Panc1 (cell line): ENCODE data around the gene AGAP1. TPM values are rescaled to one million over a fixed set of nuclear protein-coding genes. Genes with fewer than 3 reads are reported as not detected.

Source experiments
- ATAC-seq: fragments of 200-7000 bp; cut with Tn5 transposase; 2 replicates; pipeline ENCODE4 v1.9.1; 2020; ENCODE audit warnings: mild to moderate bottlenecking, moderate library complexity
- BruUV-seq: library from RNA; stranded (reverse); fragments of 400-500 nt; replicated peaks from 2 replicates; lab custom pipeline; 2021; lab: Mats Ljungman, UMichigan
- CTCF ChIA-PET: fragments of 300-600 bp; sonication (Branson Sonifier 250); formaldehyde crosslinking; loops from one replicate; lab custom pipeline; 2022; ENCODE audit warnings: antibody characterized with exemption; lab: Charles Lee
- POLR2A ChIA-PET: fragments of 300-600 bp; sonication (Branson Sonifier 250); formaldehyde crosslinking; loops from one replicate; lab custom pipeline; 2022; ENCODE audit warnings: antibody characterized with exemption; lab: Charles Lee
- DNase-seq: peaks from one replicate; pipeline ENCODE4 v3.0.0-alpha.2; 2010; ENCODE audit warnings: low read depth, low spot score
- H3K27ac ChIP-seq: 2 replicates; pipeline ENCODE4 v1.5.1; 2011; ENCODE audit warnings: mild to moderate bottlenecking, low read length, inconsistent platforms
- H3K27me3 ChIP-seq: fragments of 200-500 bp; sonication (Bioruptor generic); 2 replicates; pipeline ENCODE4 v1.6.0; 2014; ENCODE audit warnings: low read length, inconsistent platforms; ENCODE audit not compliant: control insufficient read depth, insufficient read depth
- H3K36me3 ChIP-seq: fragments of 200-500 bp; sonication (Bioruptor generic); 2 replicates; pipeline ENCODE4 v1.5.1; 2014; ENCODE audit warnings: inconsistent platforms, mild to moderate bottlenecking, low read length, moderate library complexity; ENCODE audit not compliant: control insufficient read depth, insufficient read depth
- H3K4me1 ChIP-seq: 2 replicates; pipeline ENCODE4 v1.5.1; 2011; ENCODE audit warnings: inconsistent platforms, mild to moderate bottlenecking, low read length, moderate library complexity; ENCODE audit not compliant: control insufficient read depth, insufficient read depth
- H3K4me3 ChIP-seq, 2 experiments: 2 replicates each; pipeline ENCODE4 v1.5.1; 2011 to 2012; ENCODE audit warnings: low read depth in 2 of 2, low read length in 2 of 2, mild to moderate bottlenecking in 2 of 2, inconsistent platforms in 1 of 2, moderate library complexity in 1 of 2
- H3K9me3 ChIP-seq: fragments of 200-500 bp; sonication (Bioruptor generic); 2 replicates; pipeline ENCODE4 v1.5.1; 2014; ENCODE audit warnings: low read depth, mild to moderate bottlenecking, inconsistent platforms, low read length, moderate library complexity; ENCODE audit not compliant: control insufficient read depth, insufficient read depth
- CTCF ChIP-seq: fragments of 450-650 bp; IDR thresholded peaks from 2 replicates; pipeline ENCODE4 v1.5.1; 2017; ENCODE audit warnings: mild to moderate bottlenecking
- POLR2AphosphoS5 ChIP-seq: IDR thresholded peaks from 2 replicates; pipeline ENCODE4 v1.6.1; 2012; ENCODE audit warnings: mild to moderate bottlenecking, low read depth, low read length, moderate library complexity
- REST ChIP-seq, 2 experiments: IDR thresholded peaks; 2 replicates each; pipeline ENCODE4 v1.6.1; 2011 to 2012; ENCODE audit warnings: low read depth in 2 of 2, control low read depth in 1 of 2, low read length in 1 of 2, mild to moderate bottlenecking in 1 of 2, moderate library complexity in 1 of 2; ENCODE audit not compliant: insufficient read depth in 1 of 2
- SIN3A ChIP-seq: IDR thresholded peaks from 2 replicates; pipeline ENCODE4 v1.6.1; 2012; ENCODE audit warnings: low read depth, mild to moderate bottlenecking, low read length, moderate library complexity, borderline replicate concordance; ENCODE audit not compliant: insufficient read depth
- TCF7L2 ChIP-seq: IDR thresholded peaks from 2 replicates; pipeline ENCODE4 v1.6.1; 2011; ENCODE audit warnings: mild to moderate bottlenecking, low read depth, low read length, inconsistent platforms
- in situ Hi-C: cut with HindIII; loops from 2 replicates; pipeline ENCODE4 v1.10.0; 2016; ENCODE audit warnings: low sequenced_read_pairs, low pct_unique_long_range_greater_than_20kb
- intact Hi-C: fragments of 100-400 bp; cut with micrococcal nuclease; formaldehyde crosslinking; loops from one replicate; pipeline ENCODE4 v1.10.0; 2022; ENCODE audit not compliant: unreplicated experiment
- total RNA-seq: library from RNA; stranded (reverse); gene quantifications from one replicate; pipeline ENCODE4 v1.2.1, GENCODE V29; 2021; ENCODE audit not compliant: unreplicated experiment

Gene AGAP1
- total RNA-seq, 1 experiment from 2014 or later, result 38.9 TPM

DNA sequence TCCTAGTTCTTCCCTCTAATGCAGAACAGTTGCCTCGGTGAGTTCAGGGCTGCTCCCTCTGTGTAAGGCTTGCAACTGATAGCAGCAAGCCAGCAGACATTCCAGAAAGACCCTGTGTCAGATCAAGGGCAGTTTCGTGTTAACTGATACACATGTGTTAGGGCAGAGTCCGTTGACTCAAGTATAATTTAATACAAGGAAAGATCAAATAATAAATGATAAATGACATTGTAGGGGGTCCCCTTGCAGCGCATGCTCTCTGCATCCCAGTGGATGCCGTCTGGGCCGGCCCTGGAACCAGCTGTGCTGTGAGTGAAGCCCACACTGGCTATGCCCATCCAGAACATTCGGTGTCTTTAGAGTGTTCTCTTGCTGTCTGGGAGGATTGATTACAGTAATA, 180.3 kb downstream of the AGAP1 start:
- Histone ChIP-seq H3K4me1 (peaks cover 10% of the 10 kb centered on the region), H3K27me3 (no peaks in the 10 kb centered on the region), H3K27ac (no peak overlapping the region), H3K36me3 (no peaks in the 10 kb centered on the region), H3K9me3 (no peaks in the 10 kb centered on the region), H3K4me3 (no peak overlapping the region)
- ChIA-PET CTCF (no interaction called here), POLR2A (no interaction called here)
- in situ Hi-C loops (no loop called here), intact Hi-C loops (no loop called here)
- BruUV-seq, result no TSS peak
- DNase-seq, result no peak
- no peak for ATAC-seq
- TF ChIP-seq CTCF (no peak), REST (IDR thresholded peaks at IDR 0.05; ENCODE audit: insufficient read depth in 1 of 2, low read depth in 2 of 2, low read length in 1 of 2) (no peak), SIN3A (no peak)

- ATAC-seq, result no peak
- no peaks in the 10 kb centered on the region for H3K36me3 ChIP-seq
- ChIA-PET CTCF (no interaction called here), POLR2A (interaction anchor here (0.5 kb wide), 1 partner anchor 97 kb away, joined by 3 read pairs; no protein-coding TSS in a partner anchor)
- no peaks in the 10 kb centered on the region for H3K27me3 ChIP-seq
- intact Hi-C loops, result no loop called here
- H3K9me3 ChIP-seq, result no peaks in the 10 kb centered on the region
- no peak overlapping the region for H3K27ac ChIP-seq
- BruUV-seq, result no TSS peak
- DNase-seq, result no peak
- H3K4me1 ChIP-seq, result peaks cover 10% of the 10 kb centered on the region
- H3K4me3 ChIP-seq, result no peak overlapping the region
- TF ChIP-seq TCF7L2, result no peak
- in situ Hi-C loops, result no loop called here
Measured at GRCh38 chr2:235674812-235675211, 181.0 kb downstream of the AGAP1 start.

DNA sequence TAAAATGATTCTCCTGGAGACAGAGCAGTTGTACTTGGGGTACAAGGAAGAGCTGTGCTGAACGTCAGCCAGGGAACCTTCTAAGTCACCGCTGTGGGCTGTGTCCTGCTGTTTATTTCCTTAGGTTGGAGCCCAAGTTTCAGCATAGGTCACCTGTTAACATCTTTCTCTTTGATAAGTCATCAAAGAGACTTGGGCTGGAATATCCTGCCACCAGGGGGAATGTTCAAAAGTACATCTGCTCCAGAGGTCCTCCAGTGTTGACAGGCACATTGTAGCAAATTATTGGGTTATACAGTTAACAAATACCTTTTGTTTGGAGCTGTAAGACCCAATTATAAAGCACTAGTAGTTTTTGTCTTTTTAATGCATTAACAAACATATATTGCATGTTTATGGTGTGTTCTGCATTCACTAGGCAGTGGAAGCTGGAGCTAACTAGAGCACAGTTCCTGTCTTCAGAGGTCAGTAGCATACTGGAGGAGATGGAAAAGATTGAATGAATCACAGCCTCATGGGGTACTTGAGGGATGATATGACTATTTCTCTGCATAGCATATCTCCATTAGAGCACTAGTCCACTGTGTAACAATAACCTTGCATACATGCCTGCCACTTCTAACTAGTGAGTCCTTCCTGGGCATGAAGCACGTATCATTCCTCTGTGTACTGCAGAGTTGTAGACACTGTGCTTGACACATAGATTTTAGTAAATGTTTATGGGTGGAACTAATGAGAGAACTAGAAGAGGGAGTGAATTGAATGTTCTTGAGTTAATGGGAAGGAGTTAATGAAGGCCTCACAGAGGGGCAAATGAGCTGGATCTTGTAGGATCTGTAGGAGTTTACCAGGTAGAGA, 182.1 kb downstream of the AGAP1 start:
- H3K27me3 ChIP-seq, result no peaks in the 10 kb centered on the region
- TF ChIP-seq REST (IDR thresholded peaks at IDR 0.05; ENCODE audit: insufficient read depth in 1 of 2, low read depth in 2 of 2, low read length in 1 of 2), result no peak
- TF ChIP-seq SIN3A, result no peak
- TF ChIP-seq POLR2AphosphoS5, result no peak
- TF ChIP-seq CTCF, result no peak
- no peak for TF ChIP-seq TCF7L2
- peaks cover 10% of the 10 kb centered on the region for H3K4me1 ChIP-seq
- BruUV-seq, result no TSS peak
- in situ Hi-C loops, result no loop called here
- ChIA-PET POLR2A (no interaction called here), CTCF (no interaction called here)
- H3K9me3 ChIP-seq, result no peaks in the 10 kb centered on the region
- no peak overlapping the region for H3K27ac ChIP-seq
- no peaks in the 10 kb centered on the region for H3K36me3 ChIP-seq
- DNase-seq, result no peak
- H3K4me3 ChIP-seq, result no peak overlapping the region
- intact Hi-C loops, result no loop called here
- ATAC-seq, result peak; percentile 49; the same call in 1 of the 2 replicates
